IMR-90 (cell line): ENCODE measurements around the gene LRRC70. TPM values are rescaled to one million over a fixed set of nuclear protein-coding genes. Genes with fewer than 3 reads are reported as not detected.

ENCODE experiments used
- ATAC-seq: fragments of 200-7000 bp; cut with Tn5 transposase; 2 replicates; pipeline ENCODE4 v1.9.1; 2020; ENCODE audit warnings: low read depth, mild to moderate bottlenecking, moderate library complexity
- BruUV-seq: library from RNA; stranded (reverse); fragments of 400-500 nt; replicated peaks from 2 replicates; lab custom pipeline; 2021; lab: Mats Ljungman, UMichigan
- CTCF ChIA-PET: fragments of 300-600 bp; formaldehyde crosslinking; extraction: SDS; loops from one replicate; lab custom pipeline; 2021; ENCODE audit warnings: antibody characterized with exemption; lab: Yijun Ruan, JAX
- POLR2A ChIA-PET: fragments of 300-600 bp; sonication (Branson Sonifier 250); formaldehyde crosslinking; loops from one replicate; lab custom pipeline; 2022; ENCODE audit warnings: antibody characterized with exemption; ENCODE audit not compliant: unreplicated experiment; lab: Charles Lee
- DNase-seq: peaks from one replicate; pipeline ENCODE4 v3.0.0; 2013
- H2AFZ ChIP-seq: replicated peaks from 2 replicates; pipeline ENCODE3; 2013; ENCODE audit warnings: low read length, mild to moderate bottlenecking; ENCODE audit not compliant: poor library complexity
- H2AK5ac ChIP-seq: 2 replicates; pipeline ENCODE4 v1.6.1; 2013; ENCODE audit warnings: low read depth, low read length, inconsistent platforms
- H2AK9ac ChIP-seq: replicated peaks from 2 replicates; pipeline ENCODE3; 2013; ENCODE audit warnings: mild to moderate bottlenecking, low read depth, low read length, moderate library complexity; ENCODE audit not compliant: poor library complexity
- H2BK120ac ChIP-seq: 2 replicates; pipeline ENCODE4 v1.6.1; 2013; ENCODE audit warnings: low read depth, low read length, inconsistent platforms
- H2BK15ac ChIP-seq: 3 replicates; pipeline ENCODE4 v1.6.1; 2013; ENCODE audit warnings: low read depth, low read length, inconsistent platforms
- H2BK20ac ChIP-seq: 2 replicates; pipeline ENCODE4 v1.6.1; 2013; ENCODE audit warnings: low read depth, mild to moderate bottlenecking, inconsistent platforms, low read length, moderate library complexity
- H2BK5ac ChIP-seq: 2 replicates; pipeline ENCODE4 v1.6.1; 2013; ENCODE audit warnings: mild to moderate bottlenecking, low read depth, low read length, inconsistent platforms; ENCODE audit not compliant: poor library complexity, severe bottlenecking
- H3K14ac ChIP-seq: replicated peaks from 2 replicates; pipeline ENCODE4 v1.6.1; 2013; ENCODE audit warnings: low read depth, low read length, inconsistent platforms
- H3K18ac ChIP-seq: 2 replicates; pipeline ENCODE4 v1.6.1; 2013; ENCODE audit warnings: low read depth, low read length, control low read depth
- H3K23ac ChIP-seq: 2 replicates; pipeline ENCODE4 v1.6.1; 2013; ENCODE audit warnings: low read depth, low read length, inconsistent platforms
- H3K27ac ChIP-seq: 2 replicates; pipeline ENCODE4 v1.5.1; 2013; ENCODE audit warnings: mild to moderate bottlenecking, control low read depth, low read length; ENCODE audit not compliant: insufficient read depth
- H3K27me3 ChIP-seq: 2 replicates; pipeline ENCODE4 v1.6.1; 2013; ENCODE audit warnings: low read length; ENCODE audit not compliant: control insufficient read depth, insufficient read depth
- H3K36me3 ChIP-seq: 2 replicates; pipeline ENCODE4 v1.6.1; 2013; ENCODE audit warnings: low read length, mixed read lengths; ENCODE audit not compliant: control insufficient read depth, insufficient read depth
- H3K4ac ChIP-seq: 2 replicates; pipeline ENCODE4 v1.6.1; 2013; ENCODE audit warnings: low read depth, low read length, inconsistent platforms
- H3K4me1 ChIP-seq: 2 replicates; pipeline ENCODE4 v1.6.1; 2013; ENCODE audit warnings: low read length, mixed read lengths; ENCODE audit not compliant: control insufficient read depth, insufficient read depth
- H3K4me2 ChIP-seq: 2 replicates; pipeline ENCODE4 v1.6.1; 2013; ENCODE audit warnings: low read depth, mild to moderate bottlenecking, control low read depth, low read length, moderate library complexity
- H3K4me3 ChIP-seq: 2 replicates; pipeline ENCODE4 v1.5.1; 2013; ENCODE audit warnings: low read depth, mild to moderate bottlenecking, control low read depth, low read length, moderate library complexity; ENCODE audit not compliant: insufficient read depth
- H3K56ac ChIP-seq: 2 replicates; pipeline ENCODE4 v1.6.1; 2013; ENCODE audit warnings: low read length, inconsistent platforms; ENCODE audit not compliant: insufficient read depth; ENCODE audit errors: extremely low read depth
- H3K79me1 ChIP-seq, 2 experiments: 2 replicates each; pipeline ENCODE4 v1.6.1; 2013; ENCODE audit warnings: low read length in 2 of 2, inconsistent platforms in 1 of 2, low read depth in 1 of 2
- H3K9ac ChIP-seq: 2 replicates; pipeline ENCODE4 v1.6.1; 2013; ENCODE audit warnings: low read depth, low read length, control low read depth
- H3K9me1 ChIP-seq: 2 replicates; pipeline ENCODE4 v1.6.1; 2013; ENCODE audit warnings: low read length, inconsistent platforms; ENCODE audit not compliant: insufficient read depth
- H3K9me3 ChIP-seq: 2 replicates; pipeline ENCODE4 v1.6.1; 2013; ENCODE audit warnings: low read length; ENCODE audit not compliant: control insufficient read depth, insufficient read depth
- H4K20me1 ChIP-seq: 2 replicates; pipeline ENCODE4 v1.6.1; 2013; ENCODE audit warnings: low read length, inconsistent platforms; ENCODE audit not compliant: insufficient read depth
- H4K5ac ChIP-seq: 2 replicates; pipeline ENCODE4 v1.6.1; 2013; ENCODE audit warnings: mild to moderate bottlenecking, low read depth, low read length, control low read depth
- H4K8ac ChIP-seq, 2 experiments: 2 replicates each; pipeline ENCODE4 v1.6.1; 2013; ENCODE audit warnings: low read depth in 2 of 2, low read length in 2 of 2, control low read depth in 1 of 2, inconsistent platforms in 1 of 2
- H4K91ac ChIP-seq: 2 replicates; pipeline ENCODE4 v1.6.1; 2013; ENCODE audit warnings: low read depth, low read length, inconsistent platforms; ENCODE audit not compliant: insufficient read depth
- CEBPB ChIP-seq: IDR thresholded peaks from 2 replicates; pipeline ENCODE4 v1.6.1; 2012; ENCODE audit warnings: low read depth, low read length, improper control_type of control experiment
- CHD1 ChIP-seq: IDR thresholded peaks from 2 replicates; pipeline ENCODE4 v1.6.1; 2012; ENCODE audit warnings: low read depth, low read length, improper control_type of control experiment
- CTCF ChIP-seq: conservative IDR thresholded peaks from 2 replicates; pipeline ENCODE4 v1.5.1; 2012; ENCODE audit warnings: mild to moderate bottlenecking, low read depth, low read length, improper control_type of control experiment
- FOS ChIP-seq: fragments of 150-350 bp; IDR thresholded peaks from 2 replicates; pipeline ENCODE4 v1.6.1; 2016; ENCODE audit warnings: low read depth, low read length
- MAFK ChIP-seq: IDR thresholded peaks from 2 replicates; pipeline ENCODE4 v1.6.1; 2012; ENCODE audit warnings: low read depth, low read length, improper control_type of control experiment
- MAZ ChIP-seq: IDR thresholded peaks from 2 replicates; pipeline ENCODE4 v1.6.1; 2012; ENCODE audit warnings: low read depth, mild to moderate bottlenecking, low read length, improper control_type of control experiment, moderate library complexity, borderline replicate concordance
- MXI1 ChIP-seq: IDR thresholded peaks from 2 replicates; pipeline ENCODE4 v1.6.1; 2012; ENCODE audit warnings: low read depth, mild to moderate bottlenecking, low read length, moderate library complexity, borderline replicate concordance
- NFE2L2 ChIP-seq: fragments of 150-350 bp; IDR thresholded peaks from 2 replicates; pipeline ENCODE4 v1.6.1; 2016; ENCODE audit warnings: low read depth, mild to moderate bottlenecking, low read length
- POLR2A ChIP-seq: IDR thresholded peaks from 2 replicates; pipeline ENCODE4 v1.6.1; 2012; ENCODE audit warnings: mild to moderate bottlenecking, low read depth, low read length
- RAD21 ChIP-seq: IDR thresholded peaks from 2 replicates; pipeline ENCODE4 v1.6.1; 2012; ENCODE audit warnings: low read length, improper control_type of control experiment
- RFX5 ChIP-seq: IDR thresholded peaks from 2 replicates; pipeline ENCODE4 v1.8.0; 2012; ENCODE audit warnings: low read depth, mild to moderate bottlenecking, low read length, moderate library complexity
- SMC3 ChIP-seq: fragments of 150-350 bp; IDR thresholded peaks from 2 replicates; pipeline ENCODE4 v1.6.1; 2016; ENCODE audit warnings: low read depth, mild to moderate bottlenecking, antibody characterized with exemption, low read length, moderate library complexity
- WGBS, 2 experiments: methylation state at CpG; one replicate each; pipeline versions ENCODE4 v1.1.5 to v1.1.7; 2013; ENCODE audit warnings: missing lambda C conversion rate in 2 of 2; ENCODE audit not compliant: insufficient read length in 1 of 2; ENCODE audit errors: extremely low coverage in 2 of 2; 5-methylcytosine and 5-hydroxymethylcytosine counted together
- dilution Hi-C: fragments of 300-500 bp; cut with HindIII; formaldehyde crosslinking; loops from one replicate; pipeline ENCODE4 v1.14.3; 2018; ENCODE audit warnings: low sequenced_read_pairs; ENCODE audit not compliant: unreplicated experiment
- in situ Hi-C: fragments of 300-500 bp; cut with MboI; formaldehyde crosslinking; loops from 3 replicates; pipeline ENCODE4 v1.14.3; 2019; ENCODE audit warnings: low sequenced_read_pairs, inconsistent platforms, mixed read lengths
- intact Hi-C: fragments of 100-400 bp; cut with micrococcal nuclease; formaldehyde crosslinking; loops from 2 replicates; pipeline ENCODE4 v1.10.0; 2022
- polyA plus RNA-seq, 3 experiments: library from polyadenylated mRNA; depleted of rRNA; stranded (reverse); fragments of >200 nt; gene quantifications; 2 replicates each; pipeline ENCODE4 v1.2.3, GENCODE V29; 2012; ENCODE audit warnings: low replicate concordance in 1 of 3
- total RNA-seq: library from RNA; depleted of rRNA; stranded (reverse); fragments of >200 nt; gene quantifications from 2 replicates; pipeline ENCODE4 v1.2.3, GENCODE V29; 2012
- TF ChIP-seq, protein P1 (sequence below): fragments of 150-350 bp; IDR thresholded peaks from 2 replicates; pipeline ENCODE4 v1.6.1; 2017; ENCODE audit warnings: mild to moderate bottlenecking, antibody characterized with exemption, low read length, low read depth
- TF ChIP-seq, protein P2 (sequence below): fragments of 150-350 bp; IDR thresholded peaks from 2 replicates; pipeline ENCODE4 v1.6.1; 2016; ENCODE audit warnings: low read depth, mild to moderate bottlenecking, low read length, moderate library complexity, borderline replicate concordance

LRRC70 gene
- total and polyA plus RNA-seq, 2 of the 4 experiments (the other 2 are of a cell fraction): 0.19 to 0.36 TPM

DNA sequence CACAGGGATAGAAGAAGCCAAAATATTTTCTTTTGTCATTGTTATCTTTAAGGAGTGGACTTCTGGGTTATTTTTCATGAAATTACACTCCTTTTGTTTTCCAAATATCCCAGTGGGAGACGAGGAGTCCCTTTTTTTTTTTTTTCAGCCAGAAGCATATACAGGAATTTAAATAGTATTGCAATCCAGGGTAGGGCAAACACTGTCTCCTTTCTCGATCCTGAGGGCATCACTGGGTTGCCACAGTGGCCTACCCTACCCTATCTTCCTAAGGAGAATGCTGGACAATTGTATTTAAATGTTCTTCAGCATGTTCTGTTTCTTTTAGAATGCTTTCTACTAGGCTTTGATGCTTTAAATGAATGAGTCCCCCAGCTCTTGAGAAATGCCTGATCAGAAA, 47.9 kb downstream of the LRRC70 start:
- CTCF ChIA-PET: no interaction called here

More for the DNA sequence above, 47.9 kb downstream of the LRRC70 start:
- no peak for ATAC-seq
- Histone ChIP-seq H3K4me2 (no peak overlapping the region), H3K9me3 (no peaks in the 10 kb centered on the region), H3K23ac (no peak overlapping the region), H3K9ac (no peak overlapping the region), H2BK15ac (no peak overlapping the region), H3K4me1 (no peaks in the 10 kb centered on the region), H2AFZ (no peak overlapping the region), H2BK20ac (no peak overlapping the region), H3K14ac (no peak overlapping the region), H3K36me3 (0 out of 2 replicates have a peak, but pooled peaks cover 2% of the 10 kb centered on the region), H2AK9ac (no peak overlapping the region), H3K9me1 (no peaks in the 10 kb centered on the region), H4K20me1 (no peaks in the 10 kb centered on the region), H3K56ac (no peak overlapping the region), H3K18ac (no peak overlapping the region), H4K91ac (no peak overlapping the region), H4K8ac (no peak overlapping the region), H3K4ac (no peak overlapping the region), H3K27me3 (no peaks in the 10 kb centered on the region), H2BK120ac (no peak overlapping the region), H2BK5ac (no peak overlapping the region), H4K5ac (no peak overlapping the region), H2AK5ac (no peak overlapping the region), H3K4me3 (no peak overlapping the region), H3K79me1 (no peaks in the 10 kb centered on the region), H3K27ac (no peak overlapping the region)
- in situ Hi-C loops (no loop called here), intact Hi-C loops (loop anchor here (10.0 kb wide), 1 partner anchor 162 kb away; no protein-coding TSS in a partner anchor), dilution Hi-C loops (no loop called here)
- POLR2A ChIA-PET: no interaction called here
- no peak for DNase-seq
- no peak for TF ChIP-seq RAD21
- TF ChIP-seq, protein P1, sequence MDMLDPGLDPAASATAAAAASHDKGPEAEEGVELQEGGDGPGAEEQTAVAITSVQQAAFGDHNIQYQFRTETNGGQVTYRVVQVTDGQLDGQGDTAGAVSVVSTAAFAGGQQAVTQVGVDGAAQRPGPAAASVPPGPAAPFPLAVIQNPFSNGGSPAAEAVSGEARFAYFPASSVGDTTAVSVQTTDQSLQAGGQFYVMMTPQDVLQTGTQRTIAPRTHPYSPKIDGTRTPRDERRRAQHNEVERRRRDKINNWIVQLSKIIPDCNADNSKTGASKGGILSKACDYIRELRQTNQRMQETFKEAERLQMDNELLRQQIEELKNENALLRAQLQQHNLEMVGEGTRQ: no peak
- no peak for TF ChIP-seq FOS
- TF ChIP-seq RFX5: no peak
- TF ChIP-seq, protein P2, sequence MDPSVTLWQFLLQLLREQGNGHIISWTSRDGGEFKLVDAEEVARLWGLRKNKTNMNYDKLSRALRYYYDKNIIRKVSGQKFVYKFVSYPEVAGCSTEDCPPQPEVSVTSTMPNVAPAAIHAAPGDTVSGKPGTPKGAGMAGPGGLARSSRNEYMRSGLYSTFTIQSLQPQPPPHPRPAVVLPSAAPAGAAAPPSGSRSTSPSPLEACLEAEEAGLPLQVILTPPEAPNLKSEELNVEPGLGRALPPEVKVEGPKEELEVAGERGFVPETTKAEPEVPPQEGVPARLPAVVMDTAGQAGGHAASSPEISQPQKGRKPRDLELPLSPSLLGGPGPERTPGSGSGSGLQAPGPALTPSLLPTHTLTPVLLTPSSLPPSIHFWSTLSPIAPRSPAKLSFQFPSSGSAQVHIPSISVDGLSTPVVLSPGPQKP: no peak
- no peak for TF ChIP-seq POLR2A
- TF ChIP-seq MAZ: no peak
- TF ChIP-seq CTCF: no peak
- no peak for TF ChIP-seq MXI1
- TF ChIP-seq NFE2L2: no peak
- no peak for TF ChIP-seq MAFK
- no peak for TF ChIP-seq CHD1
- no peak for TF ChIP-seq CEBPB
- TF ChIP-seq SMC3: no peak
- WGBS, 2 experiments: no CpG with 5 or more reads among the region's 2 CpGs
- BruUV-seq: no TSS peak
